Vagina (tissue), 2 donors: ENCODE data around the gene JPH2.

Experiments used
- POLR2A ChIP-seq, 2 donors: fragments of 450-650 bp; IDR thresholded peaks; one replicate each; pipeline ENCODE4 v1.6.1; 2017; ENCODE audit warnings: antibody characterized with exemption in 2 of 2, mild to moderate bottlenecking in 2 of 2, moderate library complexity in 2 of 2
- POLR2AphosphoS5 ChIP-seq, 2 donors: sonication (generic); formaldehyde crosslinking; IDR thresholded peaks; one replicate each; pipeline ENCODE4 v1.9.0; 2017; ENCODE audit warnings: antibody characterized with exemption in 2 of 2, mild to moderate bottlenecking in 2 of 2, low read depth in 1 of 2; ENCODE audit not compliant: insufficient read depth in 1 of 2
- TF ChIP-seq, protein P1 (sequence below), 3 experiments: fragments of 450-650 bp in 2 of 3; fragments of 200-600 bp in 1 of 3; sonication (generic) in 1 of 3; IDR thresholded peaks; one replicate each; pipeline ENCODE4 v1.5.1; 2017 to 2019; ENCODE audit warnings: antibody characterized with exemption in 3 of 3, mild to moderate bottlenecking in 2 of 3, moderate library complexity in 2 of 3

- TF ChIP-seq POLR2A (IDR thresholded peaks at IDR 0.05) (no peak), POLR2AphosphoS5 (IDR thresholded peaks at IDR 0.05; ENCODE audit: insufficient read depth in 1 of 2, low read depth in 1 of 2) (no peak)
- TF ChIP-seq, protein P1, sequence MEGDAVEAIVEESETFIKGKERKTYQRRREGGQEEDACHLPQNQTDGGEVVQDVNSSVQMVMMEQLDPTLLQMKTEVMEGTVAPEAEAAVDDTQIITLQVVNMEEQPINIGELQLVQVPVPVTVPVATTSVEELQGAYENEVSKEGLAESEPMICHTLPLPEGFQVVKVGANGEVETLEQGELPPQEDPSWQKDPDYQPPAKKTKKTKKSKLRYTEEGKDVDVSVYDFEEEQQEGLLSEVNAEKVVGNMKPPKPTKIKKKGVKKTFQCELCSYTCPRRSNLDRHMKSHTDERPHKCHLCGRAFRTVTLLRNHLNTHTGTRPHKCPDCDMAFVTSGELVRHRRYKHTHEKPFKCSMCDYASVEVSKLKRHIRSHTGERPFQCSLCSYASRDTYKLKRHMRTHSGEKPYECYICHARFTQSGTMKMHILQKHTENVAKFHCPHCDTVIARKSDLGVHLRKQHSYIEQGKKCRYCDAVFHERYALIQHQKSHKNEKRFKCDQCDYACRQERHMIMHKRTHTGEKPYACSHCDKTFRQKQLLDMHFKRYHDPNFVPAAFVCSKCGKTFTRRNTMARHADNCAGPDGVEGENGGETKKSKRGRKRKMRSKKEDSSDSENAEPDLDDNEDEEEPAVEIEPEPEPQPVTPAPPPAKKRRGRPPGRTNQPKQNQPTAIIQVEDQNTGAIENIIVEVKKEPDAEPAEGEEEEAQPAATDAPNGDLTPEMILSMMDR (IDR thresholded peaks at IDR 0.05) = no peak
Measured at GRCh38 chr20:44072384-44072783, 114.6 kb downstream of the JPH2 start.
